Dermis blood vessel endothelial cell (primary cell): ENCODE data around the gene CES3. TPM values are rescaled to one million over a fixed set of nuclear protein-coding genes. Genes with fewer than 3 reads are reported as not detected.
"Not testable (repeated sequence)": the region's sequence is repeated elsewhere in the genome, so short reads cannot be mapped to it uniquely, and the experiment has no call there.

ENCODE experiments used
- DNase-seq: peaks from one replicate; pipeline ENCODE4 v3.0.0; 2010
- total RNA-seq: library from RNA; depleted of rRNA; stranded (reverse); fragments of >200 nt; gene quantifications from 2 replicates; pipeline ENCODE4 v1.2.3, GENCODE V29; 2014

The CES3 gene
- total RNA-seq, 1 donor from 2014 or later = not detected

GRCh38 chr16:66972983-66973382 lies 11.9 kb downstream of the CES3 start:
- DNase-seq = no peak

GRCh38 chr16:66973716-66974115 lies 12.7 kb downstream of the CES3 start:
- no peak for DNase-seq

GRCh38 chr16:66974156-66974931 lies 13.3 kb downstream of the CES3 start:
- DNase-seq = not testable (repeated sequence)

GRCh38 chr16:66974932-66975246 lies 13.8 kb downstream of the CES3 start:
- DNase-seq = not testable (repeated sequence)

GRCh38 chr16:66975302-66975893 lies 14.3 kb downstream of the CES3 start:
- DNase-seq = no peak

GRCh38 chr16:66976746-66977145 lies 15.7 kb downstream of the CES3 start:
- no peak for DNase-seq

GRCh38 chr16:66977341-66978113 lies 16.5 kb downstream of the CES3 start:
- peak; percentile 89 for DNase-seq

GRCh38 chr16:66979011-66979717 lies 18.1 kb downstream of the CES3 start:
- DNase-seq = peak; percentile 40

- DNase-seq = no peak
These were observed 22.0 kb downstream of the CES3 start for GRCh38 chr16:66983033-66983432.

GRCh38 chr16:66984892-66985311 lies 23.8 kb downstream of the CES3 start:
- no peak for DNase-seq

- no peak for DNase-seq
These were observed 25.5 kb downstream of the CES3 start for GRCh38 chr16:66986559-66986958.

GRCh38 chr16:66988197-66988788 lies 27.2 kb downstream of the CES3 start, which contains the start of gene CES4A:
Gene CES4A (plus strand): TSS chr16:66988589. CDS start chr16:66988773, 184 bp downstream.
- DNase-seq = no peak

- no peak for DNase-seq
These were observed 30.5 kb downstream of the CES3 start for GRCh38 chr16:66991545-66992077.

- not testable (repeated sequence) for DNase-seq
These were observed 32.5 kb downstream of the CES3 start for GRCh38 chr16:66993558-66993957.

GRCh38 chr16:66996324-66996982 lies 35.4 kb downstream of the CES3 start:
- peak; percentile 27 for DNase-seq

GRCh38 chr16:66996983-66997358 lies 35.9 kb downstream of the CES3 start:
- DNase-seq = no peak

- DNase-seq = peak; percentile 43
These were observed 39.6 kb downstream of the CES3 start for GRCh38 chr16:67000384-67001351.

GRCh38 chr16:67001726-67002125 lies 40.7 kb downstream of the CES3 start:
- DNase-seq = no peak

GRCh38 chr16:67006930-67007658 lies 46.0 kb downstream of the CES3 start:
- no peak for DNase-seq

GRCh38 chr16:67009158-67009557 lies 48.1 kb downstream of the CES3 start:
- no peak for DNase-seq
